Fibroblast of villous mesenchyme (primary cell): ENCODE measurements around the gene PAQR7. TPM values are rescaled to one million over a fixed set of nuclear protein-coding genes. Genes with fewer than 3 reads are reported as not detected.

Experiments used
- DNase-seq: peaks from one replicate; pipeline ENCODE4 v3.0.0-alpha.2; 2010; ENCODE audit warnings: low read depth
- H3K4me3 ChIP-seq: 2 replicates; pipeline ENCODE4 v1.5.1; 2011; ENCODE audit warnings: low read depth, mild to moderate bottlenecking, low read length
- CTCF ChIP-seq: IDR thresholded peaks from 2 replicates; pipeline ENCODE4 v1.5.1; 2012; ENCODE audit warnings: low read depth, mild to moderate bottlenecking, low read length; ENCODE audit not compliant: insufficient read depth
- total RNA-seq: library from RNA; depleted of rRNA; stranded (reverse); fragments of >200 nt; gene quantifications from 2 replicates; pipeline ENCODE4 v1.2.3, GENCODE V29; 2012

The PAQR7 gene
- total RNA-seq, 1 donor, result 16.0 TPM

- H3K4me3 ChIP-seq, result peak overlapping the region; percentile 67
- no peak for TF ChIP-seq CTCF
- DNase-seq, result no peak
Measured at GRCh38 chr1:25875856-25876692, 566 bp upstream of the PAQR7 start.

DNA sequence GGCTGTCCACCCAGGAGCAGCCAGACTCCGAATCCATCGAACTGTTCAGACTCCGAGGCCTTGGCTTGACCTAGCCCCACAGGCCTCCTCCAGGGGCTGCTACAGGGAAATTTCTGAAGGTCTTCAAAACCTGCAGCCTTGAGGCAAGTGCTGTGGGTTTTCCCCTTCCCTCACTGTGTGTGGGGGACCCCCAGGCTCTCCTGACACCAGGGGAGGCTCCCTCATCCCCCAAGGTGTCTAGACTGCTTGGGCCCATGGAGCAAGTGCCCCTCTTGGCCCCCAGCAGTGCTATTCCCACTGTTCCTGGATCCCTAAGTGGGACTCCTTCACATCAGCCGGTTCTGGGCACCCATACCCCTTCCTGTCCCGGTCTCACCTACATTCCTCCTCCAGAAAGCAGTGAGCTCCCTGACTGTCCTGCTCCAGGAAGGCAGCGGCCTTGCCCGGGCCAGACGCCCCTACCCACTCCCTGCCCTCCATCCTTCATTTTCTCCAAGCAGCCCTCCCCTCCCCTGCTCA is 814 bp downstream of the PAQR7 start:
- peak overlapping the region; percentile 67 for H3K4me3 ChIP-seq
- no peak for DNase-seq
- TF ChIP-seq CTCF, result no peak

GRCh38 chr1:25874209-25874608 is 1.3 kb downstream of the PAQR7 start:
- H3K4me3 ChIP-seq, result peak overlapping the region; percentile 67
- no peak for TF ChIP-seq CTCF
- DNase-seq, result no peak

GRCh38 chr1:25873120-25873519 is 2.4 kb downstream of the PAQR7 start:
- no peak for DNase-seq
- H3K4me3 ChIP-seq, result no peak overlapping the region

DNA sequence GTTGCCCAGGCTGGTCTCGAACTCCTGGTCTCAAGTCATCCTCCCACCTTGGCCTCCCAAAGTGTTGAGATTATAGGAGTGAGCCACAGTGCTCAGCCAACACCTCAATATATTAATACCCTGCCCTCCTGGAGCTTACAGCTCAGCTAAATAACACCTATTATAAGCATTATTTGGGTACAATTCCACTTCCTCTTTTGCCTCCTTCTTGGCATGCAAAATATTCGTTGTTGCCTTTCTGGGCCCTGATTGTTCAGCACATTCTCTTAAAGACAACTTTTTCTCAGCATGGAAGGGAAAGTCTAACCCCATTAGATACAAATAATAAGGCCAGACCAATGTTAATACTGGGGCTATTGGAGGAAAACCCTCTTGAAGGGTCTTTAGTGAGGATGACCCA is 2.8 kb downstream of the PAQR7 start:
- no peak overlapping the region for H3K4me3 ChIP-seq
- DNase-seq, result no peak
- TF ChIP-seq CTCF, result no peak

More at GRCh38 chr1:25873120-25873519, 2.4 kb downstream of the PAQR7 start:
- no peak for TF ChIP-seq CTCF

DNA sequence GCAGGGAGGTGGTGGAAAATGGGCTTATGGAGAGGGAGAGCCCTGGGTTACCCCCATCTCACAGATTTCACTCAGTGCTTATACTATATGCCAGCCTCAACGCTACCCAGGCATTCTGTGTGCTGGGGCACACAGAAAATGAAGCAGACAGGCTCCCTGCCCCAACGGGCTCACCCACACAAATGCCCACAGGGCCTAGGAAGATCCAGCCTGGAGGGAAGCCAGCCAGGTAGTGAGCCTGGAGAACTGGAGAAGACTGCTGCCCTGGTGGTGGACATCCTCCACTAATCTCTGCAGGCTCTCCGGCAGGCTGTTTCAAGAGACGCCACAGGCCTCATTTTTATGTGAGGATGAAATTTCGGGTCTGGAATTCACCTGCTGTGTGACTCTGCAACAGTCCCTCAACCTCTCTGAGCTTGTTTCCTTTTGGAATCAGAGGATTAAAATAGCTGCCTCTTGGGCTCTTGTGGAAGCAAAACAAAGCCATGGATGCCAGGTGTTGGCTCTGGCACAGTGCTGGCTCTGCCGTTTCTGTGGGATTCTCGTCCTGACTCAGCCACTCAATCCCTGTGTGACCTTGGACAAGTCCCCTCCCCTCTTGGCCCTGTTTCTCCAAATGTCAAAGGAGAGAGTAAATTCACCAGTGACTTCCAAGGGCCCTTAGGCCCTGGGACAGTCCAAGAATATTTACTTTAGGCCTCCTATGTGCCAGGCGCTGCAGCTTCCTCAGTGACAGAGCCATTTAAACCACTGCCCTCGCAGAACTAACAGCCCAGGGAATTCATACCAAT is 3.6 kb downstream of the PAQR7 start:
- no peak for TF ChIP-seq CTCF
- DNase-seq, result no peak
- no peak overlapping the region for H3K4me3 ChIP-seq
